CD4-positive, alpha-beta T cell treated with Interleukin-17A for 4 hours (primary cell): ENCODE data around the gene KRTAP4-2.
"Not testable (repeated sequence)": the region's sequence is repeated elsewhere in the genome, so short reads cannot be mapped to it uniquely, and the experiment has no call there.

ENCODE experiments used
- DNase-seq: peaks from one replicate; pipeline ENCODE4 v3.0.0-alpha.2; 2020; ENCODE audit warnings: mixed read lengths

Gene KRTAP4-2

GRCh38 chr17:41160648-41161047 lies 17.4 kb downstream of the KRTAP4-2 start, which contains the start of gene KRTAP4-4:
Gene KRTAP4-4, minus strand, starts transcription at chr17:41160748. Its CDS starts 57 bp downstream, at chr17:41160691.
- DNase-seq, result no peak

GRCh38 chr17:41160190-41160589 lies 17.8 kb downstream of the KRTAP4-2 start:
- not testable (repeated sequence) for DNase-seq

GRCh38 chr17:41153856-41154255 lies 24.2 kb downstream of the KRTAP4-2 start:
- DNase-seq, result no peak

GRCh38 chr17:41151525-41151924 lies 26.5 kb downstream of the KRTAP4-2 start:
- no peak for DNase-seq

GRCh38 chr17:41150026-41150425 lies 28.0 kb downstream of the KRTAP4-2 start:
- DNase-seq, result no peak

GRCh38 chr17:41149652-41149985 lies 28.4 kb downstream of the KRTAP4-2 start, which contains the start of gene KRTAP4-5:
Gene KRTAP4-5, minus strand, starts transcription at chr17:41149825. Its CDS starts 58 bp downstream, at chr17:41149767.
- no peak for DNase-seq

- DNase-seq, result not testable (repeated sequence)
These were observed 28.9 kb downstream of the KRTAP4-2 start for GRCh38 chr17:41148971-41149651.

GRCh38 chr17:41147531-41148204 lies 30.4 kb downstream of the KRTAP4-2 start:
- DNase-seq, result no peak

- DNase-seq, result no peak
These were observed 32.8 kb downstream of the KRTAP4-2 start for GRCh38 chr17:41145261-41145660.

GRCh38 chr17:41144846-41145245 lies 33.2 kb downstream of the KRTAP4-2 start:
- DNase-seq, result no peak

GRCh38 chr17:41141361-41141760 lies 36.7 kb downstream of the KRTAP4-2 start:
- no peak for DNase-seq

- no peak for DNase-seq
These were observed 37.5 kb downstream of the KRTAP4-2 start, which contains the start of gene KRTAP4-6 for GRCh38 chr17:41140360-41141131. Gene KRTAP4-6, minus strand, starts transcription at chr17:41140544. Its CDS starts 57 bp downstream, at chr17:41140487.

- DNase-seq, result not testable (repeated sequence)
These were observed 38.2 kb downstream of the KRTAP4-2 start for GRCh38 chr17:41139865-41140264.

GRCh38 chr17:41133880-41134735 lies 43.9 kb downstream of the KRTAP4-2 start:
- peak; percentile 20 for DNase-seq

GRCh38 chr17:41131979-41132378 lies 46.0 kb downstream of the KRTAP4-2 start:
- DNase-seq, result no peak
